Esophagus (tissue), 2 donors: Measurements from ENCODE around the gene ATXN7L2. TPM values are rescaled to one million over a fixed set of nuclear protein-coding genes. Genes with fewer than 3 reads are reported as not detected.
"Not testable (repeated sequence)": the region's sequence is repeated elsewhere in the genome, so short reads cannot be mapped to it uniquely, and the experiment has no call there.

Experiments used
- H3K27ac ChIP-seq, 2 donors: one replicate each; pipeline ENCODE4 v1.5.1; 2013; ENCODE audit warnings: low read depth in 2 of 2, mild to moderate bottlenecking in 2 of 2, inconsistent platforms in 1 of 2, low read length in 1 of 2, moderate library complexity in 1 of 2
- H3K27me3 ChIP-seq, 2 donors: one replicate each; pipeline ENCODE4 v1.6.1; 2013; ENCODE audit warnings: low read length in 2 of 2, control low read depth in 1 of 2, mild to moderate bottlenecking in 1 of 2; ENCODE audit not compliant: insufficient read depth in 2 of 2, control insufficient read depth in 1 of 2
- H3K36me3 ChIP-seq, 2 donors: one replicate each; pipeline ENCODE4 v1.6.1; 2013; ENCODE audit warnings: low read length in 1 of 2; ENCODE audit not compliant: control insufficient read depth in 2 of 2, insufficient read depth in 2 of 2
- H3K4me1 ChIP-seq, 2 donors: one replicate each; pipeline ENCODE4 v1.6.1; 2013; ENCODE audit warnings: low read length in 1 of 2; ENCODE audit not compliant: control insufficient read depth in 2 of 2, insufficient read depth in 2 of 2
- H3K4me3 ChIP-seq, 2 donors: one replicate each; pipeline ENCODE4 v1.5.1; 2013; ENCODE audit warnings: low read length in 2 of 2, mild to moderate bottlenecking in 2 of 2, low read depth in 1 of 2, moderate library complexity in 1 of 2
- H3K9me3 ChIP-seq, 2 donors: one replicate each; pipeline ENCODE4 v1.6.1; 2013; ENCODE audit warnings: mild to moderate bottlenecking in 2 of 2, low read depth in 1 of 2, low read length in 1 of 2, moderate library complexity in 1 of 2; ENCODE audit not compliant: control insufficient read depth in 2 of 2, insufficient read depth in 1 of 2
- WGBS, 2 donors: extraction: QIAGEN DNeasy Blood & Tissue Kit; methylation state at CpG; one replicate each; pipeline ENCODE4 v1.1.7; 2013; 5-methylcytosine and 5-hydroxymethylcytosine counted together
- polyA plus RNA-seq, 2 donors: library from polyadenylated mRNA; stranded (reverse); fragments of 200-250 nt; gene quantifications; one replicate each; pipeline ENCODE4 v1.2.3, GENCODE V29; 2013
- donor health status: healthy with polysubstance abuse.
- donor health status: Bipolar disorder and iron deficiency.

The ATXN7L2 gene
- polyA plus RNA-seq, 2 donors = 3.6 to 6.4 TPM

DNA sequence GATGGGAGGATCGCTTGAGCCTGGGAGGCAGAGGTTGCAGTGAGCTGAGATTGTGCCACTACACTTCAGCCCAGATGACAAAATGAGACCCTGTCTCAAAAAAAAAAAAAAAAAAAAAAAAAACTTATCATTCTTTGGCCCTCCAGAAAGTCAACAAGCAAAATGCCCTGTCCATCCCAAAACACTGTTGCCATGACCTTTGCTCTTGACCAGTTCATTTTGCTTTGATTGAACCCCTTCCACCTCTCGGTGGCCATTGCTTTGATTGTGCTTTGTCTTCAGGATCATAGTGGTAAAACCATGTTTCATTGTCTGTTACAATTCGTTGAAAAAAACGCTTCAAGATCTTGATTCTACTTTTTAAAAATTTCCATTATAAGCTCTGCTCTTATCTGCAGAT lies 25.9 kb upstream of the ATXN7L2 start:
- Histone ChIP-seq H3K9me3 (no peaks in the 10 kb centered on the region), H3K27me3 (peaks cover 0 to 2% of the 10 kb centered on the region in 2 donors), H3K4me1 (no peaks in the 10 kb centered on the region), H3K4me3 (no peak overlapping the region), H3K36me3 (no peaks in the 10 kb centered on the region), H3K27ac (no peak overlapping the region)
- WGBS, 2 donors = 79 to 86% methylated on average over 4 of the region's 4 CpGs

DNA sequence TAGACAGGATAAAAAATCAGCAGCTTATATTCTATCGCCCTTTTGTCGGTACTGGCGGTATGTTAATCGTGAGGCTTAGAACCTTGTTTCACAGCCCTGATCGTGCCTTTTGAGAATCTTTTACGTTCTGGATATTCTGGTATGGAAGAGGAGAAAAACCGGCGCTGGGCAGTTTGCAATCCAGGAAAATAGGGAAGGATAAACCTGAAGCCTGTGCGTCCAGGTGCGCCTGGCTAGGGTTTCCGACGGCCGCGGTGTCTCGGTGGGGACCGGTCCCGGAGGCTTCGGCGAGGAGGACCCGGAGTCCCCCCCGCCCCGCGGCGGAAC lies 17.6 kb upstream of the ATXN7L2 start:
- no peaks in the 10 kb centered on the region for H3K9me3 ChIP-seq
- H3K27ac ChIP-seq = peak overlapping the region; percentile 0 to 75
- peaks cover 3 to 12% of the 10 kb centered on the region in 2 donors for H3K27me3 ChIP-seq
- H3K36me3 ChIP-seq = no peaks in the 10 kb centered on the region
- WGBS, 2 donors = 5 to 7% methylated on average over 24 of the region's 24 CpGs
- H3K4me3 ChIP-seq = peak overlapping the region; percentile 54 to 57
- H3K4me1 ChIP-seq = peaks cover 3 to 7% of the 10 kb centered on the region in 2 donors

DNA sequence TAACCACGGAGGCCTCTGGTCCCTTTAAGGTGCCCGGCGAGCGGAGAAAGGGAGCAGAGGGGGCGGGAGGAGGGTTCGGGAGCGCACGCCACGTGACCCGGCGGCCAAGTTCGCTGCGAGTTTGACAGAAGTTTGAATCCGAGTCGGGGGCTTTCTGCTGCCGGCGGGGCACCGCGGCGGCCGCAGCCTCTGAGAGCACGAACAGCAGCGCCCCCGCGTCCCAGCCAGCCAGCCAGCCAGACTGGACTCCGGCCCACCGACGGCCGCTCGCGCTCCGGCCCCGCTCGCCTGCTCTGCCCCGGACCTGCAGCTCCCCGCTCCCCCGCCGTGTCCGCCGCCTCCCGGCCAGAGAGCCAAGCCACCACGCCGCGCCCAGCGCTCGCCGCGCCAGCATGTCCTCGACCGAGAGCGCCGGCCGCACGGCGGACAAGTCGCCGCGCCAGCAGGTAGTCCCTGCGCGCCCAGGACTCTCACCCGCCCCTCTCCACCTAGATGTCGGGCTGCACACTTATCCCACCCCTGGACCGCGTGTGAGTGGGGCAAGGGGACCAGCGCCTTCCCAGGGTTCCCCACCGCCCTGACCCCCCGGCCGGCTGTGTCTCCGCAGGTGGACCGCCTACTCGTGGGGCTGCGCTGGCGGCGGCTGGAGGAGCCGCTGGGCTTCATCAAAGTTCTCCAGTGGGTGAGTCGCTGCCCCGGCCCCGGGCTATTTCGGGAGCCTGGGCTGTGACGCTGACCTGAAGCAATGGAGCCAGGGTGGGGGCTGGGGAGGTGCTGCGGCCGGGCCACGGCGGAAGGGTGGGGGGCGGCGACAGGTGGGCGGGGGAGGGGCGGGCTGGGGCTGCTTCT lies 17.0 kb upstream of the ATXN7L2 start, which contains the start of gene SYPL2:
TSS of gene SYPL2 (plus strand) at position 95 of the 849 bp plus-strand sequence. CDS start at position 393, 298 bp downstream.
- H3K4me1 ChIP-seq = peaks cover 3 to 7% of the 10 kb centered on the region in 2 donors
- H3K4me3 ChIP-seq = peak within 1 kb of the TSS; percentile 54 to 57
- no peaks in the 10 kb centered on the region for H3K9me3 ChIP-seq
- H3K36me3 ChIP-seq = no peaks in the 10 kb centered on the region
- 2% methylated on average over 69 to 88 of the region's 88 CpGs for WGBS, 2 donors
- peak within 1 kb of the TSS; percentile 58 to 75 for H3K27ac ChIP-seq
- peaks cover 3 to 12% of the 10 kb centered on the region in 2 donors for H3K27me3 ChIP-seq

DNA sequence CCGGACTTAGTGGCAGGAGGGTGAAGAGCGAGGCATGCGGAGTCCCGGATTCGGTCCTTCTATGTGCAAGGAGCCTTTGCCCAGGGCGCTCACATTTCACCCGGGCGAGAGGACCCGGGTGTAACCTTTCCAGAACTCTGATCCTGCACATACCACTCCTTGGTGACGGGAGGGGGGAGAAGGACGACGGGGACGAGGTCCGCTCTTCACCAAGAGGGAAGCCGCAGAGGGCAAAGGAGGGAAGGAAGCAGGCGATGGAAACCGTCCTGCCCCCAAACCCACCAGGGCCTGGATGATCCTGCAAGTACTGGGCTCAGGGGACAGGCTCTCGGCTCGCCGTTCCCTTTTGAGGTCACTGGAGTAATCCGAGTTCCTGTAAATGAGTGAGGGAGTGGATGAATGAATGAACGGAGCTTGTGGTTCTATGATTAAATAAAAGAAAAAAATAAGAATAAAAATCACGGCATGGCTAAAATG lies 16.4 kb upstream of the ATXN7L2 start:
- WGBS, 2 donors = 20 to 27% methylated on average over 23 of the region's 23 CpGs
- peaks cover 3 to 12% of the 10 kb centered on the region in 2 donors for H3K27me3 ChIP-seq
- H3K4me3 ChIP-seq = peak overlapping the region in 1 of 2 donors; percentile 54
- H3K36me3 ChIP-seq = no peaks in the 10 kb centered on the region
- peaks cover 3 to 7% of the 10 kb centered on the region in 2 donors for H3K4me1 ChIP-seq
- H3K27ac ChIP-seq = peak overlapping the region in 1 of 2 donors; percentile 6
- H3K9me3 ChIP-seq = no peaks in the 10 kb centered on the region

DNA sequence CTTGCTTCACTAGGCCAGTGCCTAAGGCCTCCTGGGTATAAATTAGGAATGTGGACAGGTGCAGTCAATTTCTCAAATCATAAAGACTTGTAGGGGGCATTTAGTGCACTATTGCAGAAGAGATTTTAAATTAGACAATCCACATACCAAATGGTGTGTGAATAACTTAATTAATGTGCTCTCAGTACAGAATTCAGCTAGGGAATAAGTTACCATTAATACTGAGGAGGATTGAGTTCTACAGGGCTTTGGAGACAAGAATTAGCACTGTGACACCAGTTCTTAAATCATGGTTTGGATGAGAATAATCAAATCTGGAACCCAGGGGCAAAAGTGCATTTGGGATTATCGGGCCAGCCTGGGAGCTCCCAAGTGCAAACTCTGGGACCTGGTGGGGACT lies 15.6 kb upstream of the ATXN7L2 start:
- peaks cover 3 to 12% of the 10 kb centered on the region in 2 donors for H3K27me3 ChIP-seq
- WGBS, 2 donors = 98 to 100% methylated on average over 1 of the region's 1 CpG

DNA sequence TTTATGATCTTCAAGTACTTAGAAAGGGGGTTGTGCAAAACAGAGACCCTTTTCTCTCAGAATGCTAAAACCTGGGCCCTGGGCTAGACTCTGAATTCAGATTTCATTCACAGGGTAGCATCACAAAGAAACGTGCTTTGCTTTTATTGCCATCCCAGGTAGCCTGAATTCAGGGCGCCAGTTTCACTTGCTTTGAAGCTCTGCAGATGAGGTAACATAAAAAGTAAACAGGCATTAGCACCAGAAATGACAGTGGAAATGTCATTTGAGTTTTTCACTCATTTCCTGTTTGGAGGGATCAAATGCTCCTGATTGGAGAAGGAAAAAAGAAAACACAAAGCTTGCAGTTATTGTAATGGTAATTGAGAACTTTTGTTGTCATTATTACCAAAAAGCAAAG lies 14.8 kb upstream of the ATXN7L2 start:
- peaks cover 3 to 12% of the 10 kb centered on the region in 2 donors for H3K27me3 ChIP-seq
- no peaks in the 10 kb centered on the region for H3K36me3 ChIP-seq
- WGBS, 2 donors = 24 to 25% methylated on average over 2 of the region's 2 CpGs
- no peaks in the 10 kb centered on the region for H3K9me3 ChIP-seq
- no peak overlapping the region for H3K27ac ChIP-seq
- H3K4me1 ChIP-seq = peaks cover 3 to 7% of the 10 kb centered on the region in 2 donors
- H3K4me3 ChIP-seq = no peak overlapping the region

More for the DNA sequence above, 15.6 kb upstream of the ATXN7L2 start:
- no peak overlapping the region for H3K27ac ChIP-seq
- no peaks in the 10 kb centered on the region for H3K9me3 ChIP-seq
- peaks cover 3 to 7% of the 10 kb centered on the region in 2 donors for H3K4me1 ChIP-seq
- no peak overlapping the region for H3K4me3 ChIP-seq
- no peaks in the 10 kb centered on the region for H3K36me3 ChIP-seq

DNA sequence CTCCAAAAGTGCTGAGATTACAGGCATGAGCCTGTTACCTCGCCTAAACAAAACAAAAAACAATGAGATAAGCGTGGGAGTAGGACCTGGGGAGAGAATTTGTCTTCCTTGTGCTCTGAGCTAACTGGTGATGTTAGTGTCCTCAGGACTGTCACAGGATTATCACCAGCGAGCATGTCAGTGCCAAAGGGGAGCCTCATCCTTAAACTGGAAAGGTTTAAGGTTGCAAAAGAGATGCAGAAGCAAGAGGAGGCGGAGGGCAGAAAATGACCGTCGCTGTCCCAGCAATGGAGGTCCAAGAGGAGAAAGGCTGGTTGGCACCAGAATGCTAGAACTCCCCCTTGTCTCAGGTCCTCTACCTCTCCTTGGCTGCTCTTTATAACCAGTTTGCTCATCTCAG lies 13.5 kb upstream of the ATXN7L2 start:
- no peak overlapping the region for H3K27ac ChIP-seq
- peaks cover 3 to 12% of the 10 kb centered on the region in 2 donors for H3K27me3 ChIP-seq
- WGBS, 2 donors = 50 to 57% methylated on average over 6 of the region's 6 CpGs
- no peak overlapping the region for H3K4me3 ChIP-seq
- no peaks in the 10 kb centered on the region for H3K36me3 ChIP-seq
- no peaks in the 10 kb centered on the region for H3K9me3 ChIP-seq
- peaks cover 3 to 7% of the 10 kb centered on the region in 2 donors for H3K4me1 ChIP-seq

DNA sequence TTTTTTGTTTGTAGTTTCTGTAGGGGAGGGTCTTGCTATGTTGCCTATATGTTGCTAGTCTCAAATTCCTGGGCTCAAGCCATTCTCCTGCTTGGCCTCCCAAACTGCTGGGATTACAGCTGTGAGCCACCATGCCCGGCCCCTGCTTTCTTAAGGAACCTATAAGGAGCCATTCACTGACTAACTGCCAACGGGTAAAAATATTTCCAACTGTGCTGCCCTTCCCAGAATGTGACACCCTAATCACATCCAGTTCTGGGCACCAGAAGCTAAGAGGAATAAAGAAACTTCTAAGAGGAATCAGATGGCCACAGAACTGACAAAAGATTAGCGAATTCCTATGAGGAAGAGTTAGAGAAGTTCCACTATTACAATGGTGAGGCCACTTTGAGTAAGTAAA lies 10.9 kb upstream of the ATXN7L2 start:
- H3K27me3 ChIP-seq = peaks cover 1 to 2% of the 10 kb centered on the region in 2 donors

DNA sequence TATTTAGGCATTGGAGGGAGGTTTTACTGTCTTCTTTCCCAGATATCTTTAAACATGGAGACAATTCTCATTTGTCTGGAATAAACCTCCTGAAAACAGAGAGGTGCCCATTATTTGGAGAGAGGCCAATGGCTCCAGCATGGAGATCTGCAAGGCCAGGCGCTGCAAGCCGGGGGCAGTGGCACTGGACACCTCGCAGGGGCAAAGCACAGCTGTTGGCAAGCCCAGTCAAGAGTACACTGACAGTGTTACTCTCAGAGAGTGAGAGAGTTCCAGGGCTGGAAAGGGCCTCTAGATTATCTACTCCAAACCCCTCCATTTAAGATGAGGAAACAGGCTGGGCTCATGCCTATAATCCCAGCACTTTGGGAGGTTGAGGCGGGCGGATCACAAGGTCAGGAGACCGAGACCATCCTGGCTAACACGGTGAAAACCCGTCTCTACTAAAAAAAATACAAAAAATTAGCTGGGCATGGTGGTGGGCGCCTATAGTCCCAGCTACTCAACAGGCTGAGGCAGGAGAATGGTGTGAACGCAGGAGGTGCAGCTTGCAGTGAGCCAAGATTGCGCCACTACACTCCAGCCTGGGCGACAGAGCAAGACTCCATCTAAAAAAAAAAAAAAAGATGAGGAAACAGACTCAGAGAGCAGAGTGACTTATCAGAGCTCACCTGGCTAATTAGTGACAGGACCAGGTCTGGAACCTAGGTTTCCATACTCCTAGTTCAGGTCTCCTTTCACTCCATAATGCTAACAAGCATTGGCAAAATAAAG lies 10.2 kb upstream of the ATXN7L2 start:
- not testable (repeated sequence) for H3K4me1 ChIP-seq, H3K9me3 ChIP-seq, H3K36me3 ChIP-seq, H3K4me3 ChIP-seq, H3K27ac ChIP-seq, H3K27me3 ChIP-seq
- 81 to 86% methylated on average over 12 of the region's 12 CpGs for WGBS, 2 donors

More for the DNA sequence above, 10.9 kb upstream of the ATXN7L2 start:
- H3K4me3 ChIP-seq = no peak overlapping the region
- no peak overlapping the region for H3K27ac ChIP-seq
- H3K4me1 ChIP-seq = peaks cover 0 to 2% of the 10 kb centered on the region in 2 donors
- WGBS, 2 donors = 57 to 58% methylated on average over 3 of the region's 3 CpGs
- no peaks in the 10 kb centered on the region for H3K9me3 ChIP-seq
- no peaks in the 10 kb centered on the region for H3K36me3 ChIP-seq
